HL-60/S4 (cell line): Measurements from ENCODE around the gene CCDC142.

Source experiments
- in situ Hi-C: fragments of 300-500 bp; cut with MboI; formaldehyde crosslinking; loops from 2 replicates; pipeline ENCODE4 v1.14.3; 2022; ENCODE audit warnings: low sequenced_read_pairs

The CCDC142 gene

GRCh38 chr2:74424139-74424992, 58.4 kb downstream of the CCDC142 start:
- in situ Hi-C loops, result no loop called here
